HepG2 (cell line): Measurements from ENCODE around the gene SNX21. TPM values are rescaled to one million over a fixed set of nuclear protein-coding genes. Genes with fewer than 3 reads are reported as not detected.

Source experiments
- ARHGAP35 ChIP-seq: sonication (generic); formaldehyde crosslinking; IDR thresholded peaks from 2 replicates; pipeline ENCODE4 v1.9.0; 2022; ENCODE audit warnings: mild to moderate bottlenecking, inconsistent platforms, moderate library complexity, missing genetic modification reagents, borderline replicate concordance
- CBX5 ChIP-seq: sonication (generic); formaldehyde crosslinking; IDR thresholded peaks from 2 replicates; pipeline ENCODE4 v1.4.0; 2020; ENCODE audit warnings: missing genetic modification reagents, borderline replicate concordance
- CEBPG ChIP-seq: IDR thresholded peaks from 2 replicates; pipeline ENCODE4 v1.6.1; 2016
- ESRRA ChIP-seq: sonication (generic); formaldehyde crosslinking; IDR thresholded peaks from 2 replicates; pipeline ENCODE4 v1.5.1; 2020; ENCODE audit warnings: mild to moderate bottlenecking, low read depth, missing genetic modification reagents
- FOXK1 ChIP-seq: sonication (generic); formaldehyde crosslinking; IDR thresholded peaks from 2 replicates; pipeline ENCODE4 v1.4.0; 2020; ENCODE audit warnings: low read depth, missing genetic modification reagents, borderline replicate concordance
- FOXK2 ChIP-seq: fragments of 450-650 bp; IDR thresholded peaks from 2 replicates; pipeline ENCODE4 v1.6.1; 2016
- IRX3 ChIP-seq: sonication (generic); formaldehyde crosslinking; IDR thresholded peaks from 2 replicates; pipeline ENCODE4 v1.8.1; 2023; ENCODE audit warnings: mild to moderate bottlenecking, low read depth, missing genetic modification reagents, borderline replicate concordance
- JUN ChIP-seq: sonication (generic); formaldehyde crosslinking; IDR thresholded peaks from 2 replicates; pipeline ENCODE4 v1.4.0; 2020; ENCODE audit warnings: mild to moderate bottlenecking, missing genetic modification reagents
- KAT7 ChIP-seq: IDR thresholded peaks from 2 replicates; pipeline ENCODE4 v1.6.1; 2018; ENCODE audit warnings: borderline replicate concordance, missing compliant biosample characterization
- KDM6A ChIP-seq: IDR thresholded peaks from 2 replicates; pipeline ENCODE4 v1.6.1; 2016; ENCODE audit warnings: low read depth
- KMT2B ChIP-seq: IDR thresholded peaks from 2 replicates; pipeline ENCODE4 v1.6.1; 2016; ENCODE audit warnings: missing genetic modification reagents, missing compliant biosample characterization
- NFE2L1 ChIP-seq: sonication (generic); formaldehyde crosslinking; IDR thresholded peaks from 2 replicates; pipeline ENCODE4 v1.4.0; 2020; ENCODE audit warnings: missing genetic modification reagents, mild to moderate bottlenecking, borderline replicate concordance
- PCBP2 ChIP-seq: fragments of 200-400 bp; formaldehyde crosslinking; optimal IDR thresholded peaks from 2 replicates; pipeline ENCODE3; 2018; ENCODE audit warnings: low read length, low read depth; ENCODE audit not compliant: poor library complexity, severe bottlenecking
- SALL2 ChIP-seq: sonication (generic); formaldehyde crosslinking; IDR thresholded peaks from 2 replicates; pipeline ENCODE4 v1.8.1; 2023; ENCODE audit warnings: mild to moderate bottlenecking, missing genetic modification reagents, inconsistent platforms
- SIN3B ChIP-seq: fragments of 150-350 bp; IDR thresholded peaks from 2 replicates; pipeline ENCODE4 v1.6.1; 2014; ENCODE audit warnings: low read length
- SNRNP70 ChIP-seq: fragments of 200-400 bp; formaldehyde crosslinking; IDR thresholded peaks from 2 replicates; pipeline ENCODE4 v1.6.1; 2017; ENCODE audit warnings: mild to moderate bottlenecking, low read depth, low read length, moderate library complexity
- SRSF9 ChIP-seq: fragments of 200-400 bp; formaldehyde crosslinking; IDR thresholded peaks from 2 replicates; pipeline ENCODE4 v1.6.1; 2018; ENCODE audit warnings: borderline replicate concordance, mild to moderate bottlenecking, low read depth, low read length; ENCODE audit not compliant: insufficient read depth, poor library complexity, severe bottlenecking
- STAT5B ChIP-seq: sonication (generic); formaldehyde crosslinking; IDR thresholded peaks from 2 replicates; pipeline ENCODE4 v1.4.0; 2020; ENCODE audit warnings: missing genetic modification reagents
- TIGD3 ChIP-seq: sonication (generic); formaldehyde crosslinking; IDR thresholded peaks from 2 replicates; pipeline ENCODE4 v1.5.1; 2020; ENCODE audit warnings: mild to moderate bottlenecking, missing genetic modification reagents, borderline replicate concordance
- ZFP36L2 ChIP-seq: sonication (generic); formaldehyde crosslinking; IDR thresholded peaks from 2 replicates; pipeline ENCODE4 v1.4.0; 2020; ENCODE audit warnings: missing genetic modification reagents
- ZNF350 ChIP-seq: sonication (generic); formaldehyde crosslinking; IDR thresholded peaks from 2 replicates; pipeline ENCODE4 v1.4.0; 2020; ENCODE audit warnings: mild to moderate bottlenecking, low read depth, missing genetic modification reagents, borderline replicate concordance
- ZNF430 ChIP-seq: sonication (generic); formaldehyde crosslinking; IDR thresholded peaks from 2 replicates; pipeline ENCODE4 v1.9.0; 2021; ENCODE audit warnings: mild to moderate bottlenecking, missing genetic modification reagents
- ZNF496 ChIP-seq: sonication (generic); formaldehyde crosslinking; IDR thresholded peaks from 2 replicates; pipeline ENCODE4 v1.8.1; 2023; ENCODE audit warnings: mild to moderate bottlenecking, moderate library complexity, missing genetic modification reagents; ENCODE audit not compliant: insufficient replicate concordance
- ZNF619 ChIP-seq: sonication (generic); formaldehyde crosslinking; IDR thresholded peaks from 2 replicates; pipeline ENCODE4 v1.4.0; 2020; ENCODE audit warnings: mild to moderate bottlenecking, missing genetic modification reagents
- ZNF703 ChIP-seq: sonication (generic); formaldehyde crosslinking; IDR thresholded peaks from 2 replicates; pipeline ENCODE4 v1.5.1; 2020; ENCODE audit warnings: missing genetic modification reagents, mild to moderate bottlenecking, moderate library complexity, borderline replicate concordance
- ZNF749 ChIP-seq: sonication (generic); formaldehyde crosslinking; IDR thresholded peaks from 2 replicates; pipeline ENCODE4 v1.8.0; 2022; ENCODE audit warnings: mild to moderate bottlenecking, missing genetic modification reagents, moderate library complexity, borderline replicate concordance
- ZNF772 ChIP-seq: sonication (generic); formaldehyde crosslinking; IDR thresholded peaks from 2 replicates; pipeline ENCODE4 v1.5.0; 2020; ENCODE audit warnings: mild to moderate bottlenecking, missing genetic modification reagents
- ZSCAN30 ChIP-seq: sonication (generic); formaldehyde crosslinking; IDR thresholded peaks from 2 replicates; pipeline ENCODE4 v1.5.0; 2020; ENCODE audit warnings: mild to moderate bottlenecking, missing genetic modification reagents
- polyA plus RNA-seq, 8 experiments: library from polyadenylated mRNA; depleted of rRNA in 3 of 8; stranded (reverse) in 7 of 8; unstranded in 1 of 8; fragments of >200 nt; fragmentation: Illumina TruSeq in 4 of 8; extraction: Trizol in 4 of 8; gene quantifications; 2 replicates each; pipeline versions ENCODE4 v1.2.1 to v1.2.3, GENCODE V29; 2011 to 2016; ENCODE audit warnings: low read depth in 4 of 8, missing spikeins in 1 of 8, mixed read lengths in 1 of 8; ENCODE audit not compliant: insufficient read depth in 1 of 8
- total RNA-seq, 5 experiments: library from RNA; depleted of rRNA; stranded (reverse); fragments of >200 nt; fragmentation: Illumina TruSeq; extraction: Trizol; gene quantifications; 2 replicates each; pipeline ENCODE4 v1.2.3, GENCODE V29; 2016; ENCODE audit warnings: low read depth in 1 of 5
- TF ChIP-seq, protein P1 (sequence below): IDR thresholded peaks from 2 replicates; pipeline ENCODE4 v1.6.1; 2016; ENCODE audit warnings: missing compliant biosample characterization, missing genetic modification reagents, borderline replicate concordance

The SNX21 gene
- total and polyA plus RNA-seq, 2 of the 13 experiments (the other 11 are each of a cell fraction or from before 2014, with no cell fraction given): 7.7 to 12.8 TPM

- TF ChIP-seq ARHGAP35 (CRISPR knock-in tag) (no peak), KAT7 (CRISPR knock-in tag) (no peak), CBX5 (CRISPR knock-in tag) (0 out of 2 replicates have a peak, but pooled peaks have one; percentile 38), SRSF9 (no peak), ZNF350 (CRISPR knock-in tag) (no peak), SALL2 (CRISPR knock-in tag) (no peak), KMT2B (CRISPR knock-in tag) (no peak), TIGD3 (CRISPR knock-in tag) (no peak), ZNF703 (no peak), ZNF496 (CRISPR knock-in tag) (no peak), ESRRA (CRISPR knock-in tag) (no peak), ZNF749 (CRISPR knock-in tag) (no peak), KDM6A (CRISPR knock-in tag) (no peak; the same call in 1 of the 2 replicates), FOXK1 (CRISPR knock-in tag) (peak; percentile 33; the same call in 1 of the 2 replicates), ZSCAN30 (no peak), JUN (no peak), SIN3B (no peak), CEBPG (CRISPR knock-in tag) (no peak), ZFP36L2 (CRISPR knock-in tag) (no peak), FOXK2 (no peak), ZNF772 (CRISPR knock-in tag) (no peak), STAT5B (no peak), ZNF430 (no peak), ZNF619 (CRISPR knock-in tag) (0 out of 2 replicates have a peak, but pooled peaks have one; percentile 64), IRX3 (CRISPR knock-in tag) (no peak), PCBP2 (no peak), SNRNP70 (no peak), NFE2L1 (CRISPR knock-in tag) (no peak)
- TF ChIP-seq, protein P1, sequence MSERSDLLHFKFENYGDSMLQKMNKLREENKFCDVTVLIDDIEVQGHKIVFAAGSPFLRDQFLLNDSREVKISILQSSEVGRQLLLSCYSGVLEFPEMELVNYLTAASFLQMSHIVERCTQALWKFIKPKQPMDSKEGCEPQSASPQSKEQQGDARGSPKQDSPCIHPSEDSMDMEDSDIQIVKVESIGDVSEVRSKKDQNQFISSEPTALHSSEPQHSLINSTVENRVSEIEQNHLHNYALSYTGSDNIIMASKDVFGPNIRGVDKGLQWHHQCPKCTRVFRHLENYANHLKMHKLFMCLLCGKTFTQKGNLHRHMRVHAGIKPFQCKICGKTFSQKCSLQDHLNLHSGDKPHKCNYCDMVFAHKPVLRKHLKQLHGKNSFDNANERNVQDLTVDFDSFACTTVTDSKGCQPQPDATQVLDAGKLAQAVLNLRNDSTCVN (CRISPR knock-in tag): 0 out of 2 replicates have a peak, but pooled peaks have one; percentile 48
Measured at GRCh38 chr20:45823949-45824835, 9.4 kb upstream of the SNX21 start (continued).
